GM23248 (cell line): Measurements from ENCODE around the gene PARD3B.

Experiments used
- EZH2 ChIP-seq: fragments of 200-600 bp; sonication (generic); IDR thresholded peaks from 2 replicates; pipeline ENCODE4 v1.6.1; 2018; ENCODE audit warnings: antibody characterized with exemption, mild to moderate bottlenecking; ENCODE audit not compliant: insufficient read depth, poor library complexity, severe bottlenecking
- EZH2phosphoT487 ChIP-seq: fragments of 200-600 bp; sonication (generic); IDR thresholded peaks from 2 replicates; pipeline ENCODE4 v1.6.1; 2018; ENCODE audit warnings: antibody characterized with exemption, moderate library complexity, mild to moderate bottlenecking, low read depth; ENCODE audit not compliant: insufficient read depth

DNA sequence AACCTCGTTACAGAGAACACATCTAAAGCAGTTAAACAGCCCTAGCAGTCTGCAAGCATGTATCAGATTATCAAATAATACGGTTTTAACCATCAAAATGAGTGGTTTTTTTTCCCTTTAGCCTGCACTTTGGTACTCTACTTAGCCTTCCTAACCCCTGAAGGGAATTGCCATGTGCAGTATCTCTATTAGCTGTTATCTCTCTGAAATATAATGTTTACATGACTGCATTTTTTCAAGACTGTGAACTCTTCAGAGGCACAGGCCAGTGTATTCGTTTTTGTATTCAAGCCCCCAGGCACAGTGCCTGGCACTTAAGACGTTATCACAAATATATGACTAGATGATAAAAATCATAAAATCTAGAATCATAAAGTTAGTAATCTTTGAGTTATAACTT lies 509.5 kb downstream of the PARD3B start:
- TF ChIP-seq EZH2 = no peak
- TF ChIP-seq EZH2phosphoT487 = no peak
